DOHH2 (cell line): Measurements from ENCODE around the gene CIB1.
"Not testable (repeated sequence)": the region's sequence is repeated elsewhere in the genome, so short reads cannot be mapped to it uniquely, and the experiment has no call there.

Experiments
- H3F3A ChIP-seq: fragments of 200-600 bp; sonication (generic), shearing (Covaris generic); 2 replicates; pipeline ENCODE4 v1.6.0; 2016; ENCODE audit warnings: antibody characterized with exemption, mild to moderate bottlenecking; ENCODE audit not compliant: control insufficient read depth, insufficient read depth
- H3K27ac ChIP-seq: fragments of 200-600 bp; sonication (generic); 2 replicates; pipeline ENCODE4 v1.5.1; 2014; ENCODE audit warnings: low read depth, mild to moderate bottlenecking, low read length, moderate library complexity
- H3K27me3 ChIP-seq: fragments of 200-600 bp; sonication (generic); 2 replicates; pipeline ENCODE4 v1.6.1; 2014; ENCODE audit warnings: mild to moderate bottlenecking, low read length, mixed read lengths; ENCODE audit not compliant: control insufficient read depth
- H3K36me3 ChIP-seq: fragments of 200-600 bp; sonication (generic); 2 replicates; pipeline ENCODE4 v1.6.1; 2014; ENCODE audit warnings: mild to moderate bottlenecking, low read length, moderate library complexity, mixed read lengths; ENCODE audit not compliant: control insufficient read depth
- H3K4me1 ChIP-seq: fragments of 200-600 bp; sonication (generic); 2 replicates; pipeline ENCODE4 v1.6.1; 2014; ENCODE audit warnings: mild to moderate bottlenecking, low read length, mixed read lengths; ENCODE audit not compliant: control insufficient read depth
- H3K4me2 ChIP-seq: fragments of 200-600 bp; sonication (generic); 2 replicates; pipeline ENCODE4 v1.6.0; 2014; ENCODE audit warnings: mild to moderate bottlenecking, low read length, moderate library complexity
- H3K4me3 ChIP-seq: fragments of 200-600 bp; sonication (generic); 2 replicates; pipeline ENCODE4 v1.5.1; 2014; ENCODE audit warnings: mild to moderate bottlenecking, low read length, mixed read lengths
- H3K79me2 ChIP-seq: fragments of 200-600 bp; sonication (generic); 2 replicates; pipeline ENCODE4 v1.6.1; 2014; ENCODE audit warnings: mild to moderate bottlenecking, low read length, mixed read lengths; ENCODE audit not compliant: control insufficient read depth
- H3K9me2 ChIP-seq: fragments of 200-600 bp; sonication (generic); replicated peaks from 2 replicates; pipeline ENCODE4 v1.6.1; 2014; ENCODE audit warnings: mild to moderate bottlenecking, low read length, mixed read lengths; ENCODE audit not compliant: control insufficient read depth
- H3K9me3 ChIP-seq: fragments of 200-600 bp; sonication (generic); 2 replicates; pipeline ENCODE4 v1.6.1; 2014; ENCODE audit warnings: antibody characterized with exemption, low read length, mixed read lengths; ENCODE audit not compliant: control insufficient read depth, insufficient read depth
- H4K20me1 ChIP-seq: fragments of 200-600 bp; sonication (generic); 2 replicates; pipeline ENCODE4 v1.6.0; 2014; ENCODE audit warnings: low read depth, mild to moderate bottlenecking, antibody characterized with exemption, low read length, moderate library complexity; ENCODE audit not compliant: control insufficient read depth, insufficient read depth
- EZH2phosphoT487 ChIP-seq: fragments of 200-600 bp; sonication (generic); IDR thresholded peaks from 2 replicates; pipeline ENCODE4 v1.6.1; 2017; ENCODE audit warnings: borderline replicate concordance, mild to moderate bottlenecking, antibody characterized with exemption, low read length, moderate library complexity, mixed read lengths
- TF ChIP-seq, protein P1 (sequence below): fragments of 200-600 bp; sonication (generic); IDR thresholded peaks from one replicate; pipeline ENCODE4 v1.5.1; 2014; ENCODE audit warnings: antibody characterized with exemption, mild to moderate bottlenecking, low read depth, low read length; ENCODE audit not compliant: poor library complexity, severe bottlenecking

CIB1 gene

DNA sequence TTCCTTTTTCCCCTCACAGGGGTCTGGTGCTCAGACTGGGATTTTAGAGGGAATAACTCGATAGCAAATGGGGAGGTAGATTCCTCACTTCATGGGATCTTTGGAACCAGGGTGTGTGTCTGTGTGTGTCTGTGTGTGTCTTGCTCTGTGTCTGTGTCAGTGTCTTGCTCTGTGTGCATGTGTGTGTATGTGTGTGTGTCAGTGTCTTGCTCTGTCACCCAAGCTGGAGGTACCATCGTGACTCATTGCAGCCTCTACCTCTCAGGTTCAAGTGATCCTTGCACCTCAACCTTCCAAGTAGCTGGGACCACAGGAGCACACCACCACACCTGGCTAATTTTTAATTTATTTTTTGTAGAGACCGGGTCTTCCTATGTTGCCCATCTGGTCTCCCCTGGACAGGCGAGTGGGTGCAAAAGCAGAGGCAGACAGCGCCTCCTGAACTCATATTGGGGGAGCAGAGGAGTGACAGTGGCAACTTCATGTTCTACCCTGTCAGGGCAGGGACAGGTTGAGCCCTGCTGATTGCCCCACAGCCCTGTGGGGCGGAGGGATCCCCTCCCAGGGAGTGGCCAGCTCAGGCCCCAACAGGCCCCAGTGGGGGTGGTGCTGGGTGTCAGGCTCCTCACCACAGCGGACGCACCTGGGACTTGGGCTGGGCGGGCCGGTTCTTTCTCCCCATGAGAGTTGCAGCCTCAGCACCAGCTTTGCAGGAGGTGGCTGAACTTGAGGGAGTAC is 43.0 kb downstream of the CIB1 start:
- Histone ChIP-seq H3K4me2 (peak overlapping the region; percentile 96), H3K79me2 (no peaks in the 10 kb centered on the region; the same call in 1 of the 2 replicates), H3K9me3 (no peaks in the 10 kb centered on the region), H3K36me3 (no peaks in the 10 kb centered on the region), H3K4me1 (peaks cover 80% of the 10 kb centered on the region), H4K20me1 (no peaks in the 10 kb centered on the region), H3K9me2 (no peaks in the 10 kb centered on the region), H3K27ac (peak overlapping the region; percentile 87), H3K4me3 (peak overlapping the region; percentile 70), H3F3A (peaks cover 10% of the 10 kb centered on the region), H3K27me3 (no peaks in the 10 kb centered on the region)
- TF ChIP-seq, protein P1, sequence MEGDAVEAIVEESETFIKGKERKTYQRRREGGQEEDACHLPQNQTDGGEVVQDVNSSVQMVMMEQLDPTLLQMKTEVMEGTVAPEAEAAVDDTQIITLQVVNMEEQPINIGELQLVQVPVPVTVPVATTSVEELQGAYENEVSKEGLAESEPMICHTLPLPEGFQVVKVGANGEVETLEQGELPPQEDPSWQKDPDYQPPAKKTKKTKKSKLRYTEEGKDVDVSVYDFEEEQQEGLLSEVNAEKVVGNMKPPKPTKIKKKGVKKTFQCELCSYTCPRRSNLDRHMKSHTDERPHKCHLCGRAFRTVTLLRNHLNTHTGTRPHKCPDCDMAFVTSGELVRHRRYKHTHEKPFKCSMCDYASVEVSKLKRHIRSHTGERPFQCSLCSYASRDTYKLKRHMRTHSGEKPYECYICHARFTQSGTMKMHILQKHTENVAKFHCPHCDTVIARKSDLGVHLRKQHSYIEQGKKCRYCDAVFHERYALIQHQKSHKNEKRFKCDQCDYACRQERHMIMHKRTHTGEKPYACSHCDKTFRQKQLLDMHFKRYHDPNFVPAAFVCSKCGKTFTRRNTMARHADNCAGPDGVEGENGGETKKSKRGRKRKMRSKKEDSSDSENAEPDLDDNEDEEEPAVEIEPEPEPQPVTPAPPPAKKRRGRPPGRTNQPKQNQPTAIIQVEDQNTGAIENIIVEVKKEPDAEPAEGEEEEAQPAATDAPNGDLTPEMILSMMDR, result no peak
- TF ChIP-seq EZH2phosphoT487, result no peak

DNA sequence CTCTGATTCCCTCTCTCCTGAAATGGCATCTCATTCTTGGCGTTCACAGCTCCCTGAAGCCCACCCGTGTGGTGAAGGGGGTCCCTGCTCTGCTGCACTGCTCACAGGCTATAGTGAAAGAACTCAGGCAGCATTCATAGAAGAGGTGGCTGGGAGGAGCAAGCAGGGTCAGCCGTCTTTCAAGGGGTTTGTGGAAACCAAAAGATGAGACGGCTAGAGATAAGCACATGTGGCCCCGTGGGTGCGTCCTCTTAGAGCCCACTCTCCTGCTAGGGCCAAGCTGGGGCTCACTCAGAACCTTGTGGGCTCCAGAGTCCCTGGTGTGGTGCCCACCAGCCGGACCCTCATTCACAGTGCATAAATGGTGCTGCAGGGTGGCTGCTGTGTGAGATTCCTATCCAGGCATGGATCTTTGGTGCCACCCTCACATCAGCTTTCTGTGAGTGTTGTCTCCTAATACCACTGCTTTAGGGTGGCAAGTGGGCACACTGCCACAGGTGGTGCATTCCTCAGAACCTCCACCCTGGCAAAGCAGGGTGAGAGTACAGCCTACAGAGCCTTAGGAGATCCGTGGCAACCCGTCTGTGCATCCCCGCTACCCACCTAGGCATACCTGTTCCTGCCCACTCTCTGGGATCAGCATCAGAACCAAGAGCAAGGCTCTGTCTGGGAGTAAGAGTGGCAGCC is 43.8 kb downstream of the CIB1 start:
- Histone ChIP-seq H3K4me1 (peaks cover 79% of the 10 kb centered on the region), H3K4me3 (peak overlapping the region; percentile 70; the same call in 1 of the 2 replicates), H3K27ac (peak overlapping the region; percentile 87), H3K36me3 (no peaks in the 10 kb centered on the region), H3K4me2 (peak overlapping the region; percentile 96), H3K27me3 (no peaks in the 10 kb centered on the region), H3F3A (peaks cover 8% of the 10 kb centered on the region), H3K9me2 (no peaks in the 10 kb centered on the region), H3K79me2 (no peaks in the 10 kb centered on the region; the same call in 1 of the 2 replicates), H4K20me1 (no peaks in the 10 kb centered on the region), H3K9me3 (no peaks in the 10 kb centered on the region)
- no peak for TF ChIP-seq EZH2phosphoT487
- TF ChIP-seq, protein P1, result no peak

DNA sequence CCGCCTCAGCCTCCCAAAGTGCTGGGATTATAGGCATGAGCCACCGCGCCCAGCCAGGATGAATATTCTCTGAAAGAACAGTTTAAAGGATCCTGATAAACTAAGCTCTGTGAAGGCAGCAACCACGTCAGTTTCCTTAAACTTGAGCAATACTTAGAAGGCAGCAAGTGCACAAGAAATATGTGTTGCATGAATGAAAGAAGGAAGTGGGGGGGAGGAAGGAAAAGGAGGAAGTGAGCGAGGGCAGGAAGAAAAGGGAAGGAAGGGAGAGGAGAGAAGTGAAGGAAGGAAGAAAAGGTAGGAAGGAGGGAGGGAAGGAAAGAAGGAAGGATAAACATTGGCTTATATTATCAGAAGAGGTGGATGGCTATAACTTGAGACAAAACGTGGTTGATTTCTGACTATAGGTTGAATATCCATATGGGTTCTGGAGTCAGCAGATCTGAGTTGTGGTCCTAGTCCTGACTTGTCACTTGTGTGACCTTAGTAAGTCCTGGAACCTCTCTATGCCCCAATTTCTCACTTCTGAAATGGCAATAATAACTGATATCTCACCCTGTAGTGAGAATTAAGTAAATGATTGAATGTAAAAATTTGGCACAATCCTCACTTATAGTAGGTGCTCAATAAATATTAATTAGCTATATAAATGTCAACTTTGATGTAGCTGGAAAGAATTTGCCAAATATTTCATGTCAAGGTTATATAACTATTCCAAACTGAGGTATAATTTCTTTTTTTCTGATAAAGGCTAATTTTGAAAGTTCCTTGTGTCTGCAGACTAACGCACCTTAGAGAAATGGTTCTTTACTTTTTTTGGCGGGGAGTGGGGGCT is 44.6 kb downstream of the CIB1 start:
- H3K79me2 ChIP-seq, result no peaks in the 10 kb centered on the region; the same call in 1 of the 2 replicates
- H3K4me3 ChIP-seq, result peak overlapping the region; percentile 32; the same call in 1 of the 2 replicates
- TF ChIP-seq EZH2phosphoT487, result no peak
- TF ChIP-seq, protein P1, result no peak
- no peaks in the 10 kb centered on the region for H3K36me3 ChIP-seq
- no peaks in the 10 kb centered on the region for H4K20me1 ChIP-seq
- peaks cover 79% of the 10 kb centered on the region for H3K4me1 ChIP-seq
- peak overlapping the region; percentile 41 for H3K4me2 ChIP-seq
- no peaks in the 10 kb centered on the region for H3K9me2 ChIP-seq
- 0 out of 2 replicates have a peak, but pooled peaks cover 3% of the 10 kb centered on the region for H3K27me3 ChIP-seq
- H3F3A ChIP-seq, result peaks cover 11% of the 10 kb centered on the region
- H3K27ac ChIP-seq, result no peak overlapping the region; the same call in 1 of the 2 replicates
- H3K9me3 ChIP-seq, result no peaks in the 10 kb centered on the region

DNA sequence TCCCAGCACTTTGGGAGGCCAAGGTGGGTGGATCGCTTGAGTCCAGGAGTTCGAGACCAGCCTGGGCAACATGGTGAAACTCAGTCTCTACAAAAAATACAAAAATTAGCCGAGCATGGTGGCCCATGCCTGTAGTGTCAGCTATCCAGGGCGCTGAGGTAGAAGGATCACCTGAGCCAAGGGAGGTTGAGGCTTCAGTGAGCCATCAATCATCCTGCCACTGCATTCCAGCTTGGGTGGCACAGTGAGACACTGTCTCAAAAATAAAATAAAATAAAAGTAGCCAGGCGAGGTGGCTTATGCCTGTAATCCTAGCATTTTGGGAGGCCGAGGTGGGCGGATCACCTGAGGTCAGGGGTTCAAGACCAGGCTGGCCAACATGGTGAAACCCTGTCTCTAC is 45.7 kb downstream of the CIB1 start:
- H3K79me2 ChIP-seq, H3K9me2 ChIP-seq, H3K27me3 ChIP-seq, H3K9me3 ChIP-seq, H3K4me3 ChIP-seq, H4K20me1 ChIP-seq, H3K4me2 ChIP-seq, H3K27ac ChIP-seq, H3K36me3 ChIP-seq: not testable (repeated sequence)
- peaks cover 79% of the 10 kb centered on the region for H3K4me1 ChIP-seq
- H3F3A ChIP-seq, result peaks cover 21% of the 10 kb centered on the region
